NT2/D1 (cell line): ENCODE measurements around the gene DRD3.

Source experiments
- DNase-seq: peaks from one replicate; pipeline ENCODE4 v3.0.0-alpha.2; 2011; ENCODE audit warnings: low read depth, low spot score
- H3K27me3 ChIP-seq: 2 replicates; pipeline ENCODE4 v1.6.0; 2011; ENCODE audit warnings: mild to moderate bottlenecking; ENCODE audit not compliant: insufficient read length, insufficient read depth
- H3K36me3 ChIP-seq: 2 replicates; pipeline ENCODE4 v1.6.1; 2011; ENCODE audit warnings: mild to moderate bottlenecking, low read length, mixed read lengths; ENCODE audit not compliant: insufficient read depth, insufficient read length
- H3K4me1 ChIP-seq: 2 replicates; pipeline ENCODE4 v1.5.1; 2011; ENCODE audit not compliant: insufficient read depth, insufficient read length
- H3K4me3 ChIP-seq: 2 replicates; pipeline ENCODE4 v1.5.1; 2011; ENCODE audit warnings: low read depth; ENCODE audit not compliant: insufficient read length
- H3K9ac ChIP-seq: 2 replicates; pipeline ENCODE4 v1.6.0; 2011; ENCODE audit warnings: low read depth; ENCODE audit not compliant: insufficient read length
- H3K9me3 ChIP-seq: 2 replicates; pipeline ENCODE4 v1.5.1; 2011; ENCODE audit warnings: mild to moderate bottlenecking, low read length; ENCODE audit not compliant: insufficient read depth
- SUZ12 ChIP-seq: IDR thresholded peaks from 2 replicates; pipeline ENCODE4 v1.6.1; 2011; ENCODE audit not compliant: insufficient read length, insufficient read depth; ENCODE audit errors: extremely low read depth
- YY1 ChIP-seq: IDR thresholded peaks from 2 replicates; pipeline ENCODE4 v1.6.1; 2011; ENCODE audit not compliant: insufficient read length, insufficient read depth
- ZNF274 ChIP-seq: IDR thresholded peaks from 2 replicates; pipeline ENCODE4 v1.6.1; 2011; ENCODE audit warnings: mild to moderate bottlenecking, low read depth, low read length

The DRD3 gene

DNA sequence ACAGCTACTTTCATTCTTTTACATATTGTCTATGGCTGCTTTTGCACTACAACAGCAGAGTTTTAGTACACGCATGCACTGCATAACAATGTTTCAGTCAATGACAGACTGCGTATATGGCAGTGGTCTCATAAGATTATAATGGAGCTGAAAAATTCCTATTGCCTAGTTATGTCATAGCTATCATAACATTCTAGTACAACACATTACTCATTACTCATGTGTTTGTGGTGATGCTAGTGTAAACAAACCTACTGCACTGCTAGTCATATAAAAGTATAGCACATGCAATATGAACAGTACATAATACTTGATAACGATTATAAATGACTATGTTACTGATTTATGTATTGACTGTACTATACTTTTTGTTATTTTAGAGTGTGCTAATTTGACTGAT lies 74.4 kb downstream of the DRD3 start:
- H3K27me3 ChIP-seq = no peaks in the 10 kb centered on the region
- no peak for DNase-seq

DNA sequence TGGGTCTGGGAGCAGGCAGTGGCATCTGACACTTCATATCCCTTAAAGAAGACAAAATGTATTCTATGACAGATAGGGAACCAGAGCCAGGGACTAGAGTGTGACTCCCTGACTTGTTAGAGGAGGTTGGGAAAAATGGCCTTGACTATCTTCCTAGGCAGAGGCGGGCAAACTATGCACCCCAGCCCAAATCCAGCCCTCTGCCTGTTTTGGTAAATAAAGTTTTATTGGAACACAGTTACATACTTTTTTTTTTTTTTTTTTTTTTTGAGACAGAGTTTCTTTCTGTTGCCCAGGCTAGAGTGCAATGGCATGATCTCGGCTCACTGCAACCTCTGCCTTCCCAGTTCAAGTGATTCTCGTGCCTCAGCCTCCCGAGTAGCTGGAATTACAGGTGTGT lies 75.0 kb downstream of the DRD3 start:
- no peaks in the 10 kb centered on the region for H3K36me3 ChIP-seq
- no peaks in the 10 kb centered on the region for H3K27me3 ChIP-seq
- no peak overlapping the region for H3K9ac ChIP-seq
- no peaks in the 10 kb centered on the region for H3K4me1 ChIP-seq
- DNase-seq = no peak
- H3K4me3 ChIP-seq = no peak overlapping the region
- H3K9me3 ChIP-seq = no peaks in the 10 kb centered on the region
- no peak for TF ChIP-seq ZNF274
- no peak for TF ChIP-seq YY1
- no peak for TF ChIP-seq SUZ12

More for the DNA sequence above, 74.4 kb downstream of the DRD3 start:
- no peak overlapping the region for H3K9ac ChIP-seq
- no peak overlapping the region for H3K4me3 ChIP-seq
- H3K36me3 ChIP-seq = no peaks in the 10 kb centered on the region
- H3K4me1 ChIP-seq = no peaks in the 10 kb centered on the region
- H3K9me3 ChIP-seq = no peaks in the 10 kb centered on the region
- TF ChIP-seq ZNF274 (no peak), YY1 (no peak), SUZ12 (no peak)

- no peak for DNase-seq
- no peak overlapping the region for H3K4me3 ChIP-seq
- no peaks in the 10 kb centered on the region for H3K27me3 ChIP-seq
- H3K9ac ChIP-seq = no peak overlapping the region
- no peaks in the 10 kb centered on the region for H3K36me3 ChIP-seq
- no peak for TF ChIP-seq YY1
- TF ChIP-seq ZNF274 = no peak
- no peak for TF ChIP-seq SUZ12
- H3K9me3 ChIP-seq = no peaks in the 10 kb centered on the region
- no peaks in the 10 kb centered on the region for H3K4me1 ChIP-seq
These were observed 75.7 kb downstream of the DRD3 start for GRCh38 chr3:114103181-114103580.

GRCh38 chr3:114101101-114101500 lies 77.8 kb downstream of the DRD3 start:
- H3K36me3 ChIP-seq = no peaks in the 10 kb centered on the region
- TF ChIP-seq SUZ12 (no peak), ZNF274 (no peak), YY1 (no peak)
- H3K9me3 ChIP-seq = no peaks in the 10 kb centered on the region
- DNase-seq = no peak
- H3K27me3 ChIP-seq = no peaks in the 10 kb centered on the region
- no peak overlapping the region for H3K9ac ChIP-seq
- H3K4me3 ChIP-seq = no peak overlapping the region
- H3K4me1 ChIP-seq = no peaks in the 10 kb centered on the region

DNA sequence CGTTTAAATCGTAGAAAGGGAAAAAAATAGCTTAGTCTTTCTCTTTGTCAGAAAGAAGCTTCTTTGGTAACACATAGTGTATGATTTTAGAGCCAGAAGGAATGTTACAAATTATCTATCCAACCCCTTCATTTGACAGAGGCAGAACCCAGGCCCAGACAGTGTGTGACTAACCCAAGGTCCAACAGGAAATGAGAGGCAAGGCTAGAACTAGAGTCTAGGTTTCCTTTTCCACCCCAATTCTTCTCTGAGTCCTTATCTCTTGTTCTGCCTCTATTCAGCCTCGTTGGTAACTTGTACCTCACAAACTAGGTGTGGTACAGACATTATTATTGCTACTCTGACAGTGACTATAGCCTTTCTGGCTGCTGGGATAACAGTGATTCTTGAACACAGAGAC lies 83.1 kb downstream of the DRD3 start:
- H3K9me3 ChIP-seq = no peaks in the 10 kb centered on the region
- no peaks in the 10 kb centered on the region for H3K36me3 ChIP-seq
- TF ChIP-seq ZNF274 = no peak
- TF ChIP-seq YY1 = no peak
- no peak for TF ChIP-seq SUZ12
- no peaks in the 10 kb centered on the region for H3K4me1 ChIP-seq
- DNase-seq = no peak
- H3K9ac ChIP-seq = no peak overlapping the region
- H3K27me3 ChIP-seq = no peaks in the 10 kb centered on the region
- no peak overlapping the region for H3K4me3 ChIP-seq

GRCh38 chr3:114093596-114093995 lies 85.3 kb downstream of the DRD3 start:
- no peaks in the 10 kb centered on the region for H3K27me3 ChIP-seq
- TF ChIP-seq ZNF274 (no peak), SUZ12 (no peak), YY1 (no peak)
- no peak for DNase-seq
- H3K4me3 ChIP-seq = no peak overlapping the region
- H3K4me1 ChIP-seq = no peaks in the 10 kb centered on the region
- no peaks in the 10 kb centered on the region for H3K9me3 ChIP-seq
- H3K36me3 ChIP-seq = peaks cover 1% of the 10 kb centered on the region
- no peak overlapping the region for H3K9ac ChIP-seq

- H3K27me3 ChIP-seq = no peaks in the 10 kb centered on the region
- H3K4me1 ChIP-seq = no peaks in the 10 kb centered on the region
- DNase-seq = no peak
- TF ChIP-seq ZNF274 (no peak), SUZ12 (no peak), YY1 (no peak)
- no peak overlapping the region for H3K4me3 ChIP-seq
- no peaks in the 10 kb centered on the region for H3K9me3 ChIP-seq
- H3K9ac ChIP-seq = no peak overlapping the region
- H3K36me3 ChIP-seq = peaks cover 5% of the 10 kb centered on the region
These were observed 85.9 kb downstream of the DRD3 start for GRCh38 chr3:114093016-114093380.
